ENCODE results near the gene SLC6A17.

SLC6A17 gene

GRCh38 chr1:110159168-110159567, 8.9 kb downstream of the SLC6A17 start:
- H3K36me3 ChIP-seq: no peaks in the 10 kb centered on the region
- H3K27me3 ChIP-seq: peaks cover 59% of the 10 kb centered on the region
- H3K9me3 ChIP-seq: no peaks in the 10 kb centered on the region
- H3K4me1 ChIP-seq (ENCODE audit: control insufficient read depth in 1 of 2, insufficient read depth in 1 of 2, low read depth in 1 of 2, low read length in 1 of 2): no peaks in the 10 kb centered on the region
- no peak overlapping the region for H3K27ac ChIP-seq
- H3K4me3 ChIP-seq (ENCODE audit: low read depth in 1 of 2, low read length in 1 of 2): no peak overlapping the region
- no peak for TF ChIP-seq CTCF (IDR thresholded peaks at IDR 0.05)

- Histone ChIP-seq H3K4me1 (ENCODE audit: control insufficient read depth in 1 of 2, insufficient read depth in 1 of 2, low read depth in 1 of 2, low read length in 1 of 2) (no peaks in the 10 kb centered on the region), H3K27ac (no peak overlapping the region), H3K36me3 (no peaks in the 10 kb centered on the region), H3K4me3 (ENCODE audit: low read depth in 1 of 2, low read length in 1 of 2) (no peak overlapping the region), H3K27me3 (peaks cover 51% of the 10 kb centered on the region), H3K9me3 (no peaks in the 10 kb centered on the region)
- TF ChIP-seq CTCF (IDR thresholded peaks at IDR 0.05): no peak
These were observed 10.3 kb downstream of the SLC6A17 start for GRCh38 chr1:110160538-110161100.

GRCh38 chr1:110161165-110161564, 10.9 kb downstream of the SLC6A17 start:
- no peak for TF ChIP-seq CTCF (IDR thresholded peaks at IDR 0.05)
- H3K27me3 ChIP-seq: peaks cover 46% of the 10 kb centered on the region

GRCh38 chr1:110161849-110162248, 11.6 kb downstream of the SLC6A17 start:
- Histone ChIP-seq H3K27ac (no peak overlapping the region), H3K9me3 (no peaks in the 10 kb centered on the region), H3K4me3 (ENCODE audit: low read depth in 1 of 2, low read length in 1 of 2) (no peak overlapping the region), H3K27me3 (peaks cover 39% of the 10 kb centered on the region), H3K4me1 (ENCODE audit: control insufficient read depth in 1 of 2, insufficient read depth in 1 of 2, low read depth in 1 of 2, low read length in 1 of 2) (no peaks in the 10 kb centered on the region), H3K36me3 (no peaks in the 10 kb centered on the region)
- no peak for TF ChIP-seq CTCF (IDR thresholded peaks at IDR 0.05)

More at GRCh38 chr1:110161165-110161564, 10.9 kb downstream of the SLC6A17 start:
- Histone ChIP-seq H3K4me3 (ENCODE audit: low read depth in 1 of 2, low read length in 1 of 2) (no peak overlapping the region), H3K27ac (no peak overlapping the region), H3K36me3 (no peaks in the 10 kb centered on the region), H3K9me3 (no peaks in the 10 kb centered on the region), H3K4me1 (ENCODE audit: control insufficient read depth in 1 of 2, insufficient read depth in 1 of 2, low read depth in 1 of 2, low read length in 1 of 2) (no peaks in the 10 kb centered on the region)

GRCh38 chr1:110163591-110163990, 13.3 kb downstream of the SLC6A17 start:
- no peak for TF ChIP-seq CTCF (IDR thresholded peaks at IDR 0.05)
- Histone ChIP-seq H3K36me3 (no peaks in the 10 kb centered on the region), H3K4me1 (ENCODE audit: control insufficient read depth in 1 of 2, insufficient read depth in 1 of 2, low read depth in 1 of 2, low read length in 1 of 2) (no peaks in the 10 kb centered on the region), H3K27ac (no peak overlapping the region), H3K27me3 (peaks cover 44% of the 10 kb centered on the region), H3K4me3 (ENCODE audit: low read depth in 1 of 2, low read length in 1 of 2) (no peak overlapping the region), H3K9me3 (no peaks in the 10 kb centered on the region)
